Activated naive CD8-positive, alpha-beta T cell treated with anti-CD3 and anti-CD28 coated beads, Interleukin-2, amount 10 ng/mL, durations not matched to agents 7 days and 5 days (primary cell): ENCODE measurements around the gene RHOBTB1. TPM values are rescaled to one million over a fixed set of nuclear protein-coding genes. Genes with fewer than 3 reads are reported as not detected.

ENCODE experiments used
- ATAC-seq: fragments of 150-1000 bp; cut with Tn5 transposase; one replicate; pipeline ENCODE4 v1.10.0; 2021; ENCODE audit warnings: low read depth, moderate library complexity
- POLR2A ChIA-PET: fragments of 350-600 bp; sonication (Branson Sonifier 250); formaldehyde crosslinking; loops from one replicate; lab custom pipeline; 2021; ENCODE audit warnings: antibody characterized with exemption; lab: Charles Lee
- DNase-seq: peaks from one replicate; pipeline ENCODE4 v3.0.0; 2021
- H3K27ac Mint-ChIP-seq: one replicate; pipeline ENCODE4 v1.8.0; 2022; ENCODE audit warnings: mild to moderate bottlenecking, mixed read lengths
- H3K27me3 Mint-ChIP-seq: one replicate; pipeline ENCODE4 v1.8.0; 2022; ENCODE audit warnings: mild to moderate bottlenecking, moderate library complexity, mixed read lengths
- H3K36me3 Mint-ChIP-seq: one replicate; pipeline ENCODE4 v1.8.0; 2021; ENCODE audit warnings: mild to moderate bottlenecking, mixed read lengths
- H3K4me1 Mint-ChIP-seq: one replicate; pipeline ENCODE4 v1.8.0; 2021; ENCODE audit warnings: mixed read lengths
- H3K4me3 Mint-ChIP-seq: one replicate; pipeline ENCODE4 v1.8.0; 2022; ENCODE audit warnings: mild to moderate bottlenecking, moderate library complexity, mixed read lengths
- H3K9me3 Mint-ChIP-seq: one replicate; pipeline ENCODE4 v1.8.0; 2021; ENCODE audit warnings: mixed read lengths
- total RNA-seq, 2 experiments: library from RNA; stranded (reverse); gene quantifications; one replicate each; pipeline ENCODE4 v1.2.3, GENCODE V29; 2021

Gene RHOBTB1
- total RNA-seq, 2 experiments from 2014 or later, result not detected

- no peak for ATAC-seq
- H3K4me3 Mint-ChIP-seq, result no peak overlapping the region
Observed at GRCh38 chr10:60958892-60959601, 15.1 kb upstream of the RHOBTB1 start.

GRCh38 chr10:60957667-60958221, 13.8 kb upstream of the RHOBTB1 start:
- H3K4me3 Mint-ChIP-seq, result no peak overlapping the region
- no peak overlapping the region for H3K27ac Mint-ChIP-seq
- no peaks in the 10 kb centered on the region for H3K9me3 Mint-ChIP-seq
- no peak for DNase-seq
- ATAC-seq, result no peak
- H3K27me3 Mint-ChIP-seq, result peaks cover 7% of the 10 kb centered on the region
- POLR2A ChIA-PET, result no interaction called here
- H3K36me3 Mint-ChIP-seq, result no peaks in the 10 kb centered on the region
- no peaks in the 10 kb centered on the region for H3K4me1 Mint-ChIP-seq

More at GRCh38 chr10:60958892-60959601, 15.1 kb upstream of the RHOBTB1 start:
- Mint-ChIP-seq H3K36me3 (no peaks in the 10 kb centered on the region), H3K27me3 (peaks cover 8% of the 10 kb centered on the region), H3K27ac (no peak overlapping the region), H3K9me3 (no peaks in the 10 kb centered on the region), H3K4me1 (no peaks in the 10 kb centered on the region)
- DNase-seq, result no peak
- POLR2A ChIA-PET, result no interaction called here

GRCh38 chr10:60955957-60956425, 12.0 kb upstream of the RHOBTB1 start:
- peaks cover 9% of the 10 kb centered on the region for H3K27me3 Mint-ChIP-seq
- POLR2A ChIA-PET, result no interaction called here
- no peaks in the 10 kb centered on the region for H3K4me1 Mint-ChIP-seq
- no peaks in the 10 kb centered on the region for H3K36me3 Mint-ChIP-seq
- DNase-seq, result no peak
- H3K4me3 Mint-ChIP-seq, result no peak overlapping the region
- no peaks in the 10 kb centered on the region for H3K9me3 Mint-ChIP-seq
- no peak overlapping the region for H3K27ac Mint-ChIP-seq
- ATAC-seq, result no peak

- H3K27ac Mint-ChIP-seq, result no peak overlapping the region
- no peaks in the 10 kb centered on the region for H3K36me3 Mint-ChIP-seq
- peaks cover 12% of the 10 kb centered on the region for H3K27me3 Mint-ChIP-seq
- no peak overlapping the region for H3K4me3 Mint-ChIP-seq
- peaks cover 1% of the 10 kb centered on the region for H3K9me3 Mint-ChIP-seq
- POLR2A ChIA-PET, result interaction anchor here (0.6 kb wide), 1 partner anchor 24 kb away, joined by 3 read pairs; no protein-coding TSS in a partner anchor
- DNase-seq (no peak), ATAC-seq (no peak)
- H3K4me1 Mint-ChIP-seq, result no peaks in the 10 kb centered on the region
Observed at GRCh38 chr10:60955316-60955715, 11.3 kb upstream of the RHOBTB1 start.

DNA sequence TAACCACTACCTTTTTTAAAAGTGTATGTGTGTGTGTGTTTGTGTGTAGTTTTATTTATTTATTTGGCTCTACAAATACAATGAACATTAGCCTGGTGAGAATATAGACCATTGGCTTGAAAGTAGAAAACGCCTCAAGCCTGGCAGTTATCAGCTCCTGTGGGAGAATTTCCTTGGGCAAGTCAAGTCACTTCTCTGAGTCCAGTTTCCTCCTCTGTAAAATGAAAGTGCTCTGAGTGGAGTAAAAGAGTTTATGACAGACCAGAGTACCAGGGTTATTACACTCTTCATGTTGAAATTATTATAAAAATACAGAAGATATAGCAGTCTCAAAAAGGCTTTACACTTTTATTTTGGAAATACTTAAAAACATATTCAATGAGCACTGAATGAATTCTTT, 10.1 kb upstream of the RHOBTB1 start:
- ATAC-seq, result no peak
- DNase-seq, result no peak
- H3K27ac Mint-ChIP-seq, result no peak overlapping the region
- H3K36me3 Mint-ChIP-seq, result no peaks in the 10 kb centered on the region
- H3K9me3 Mint-ChIP-seq, result peaks cover 1% of the 10 kb centered on the region
- POLR2A ChIA-PET, result no interaction called here
- peaks cover 1% of the 10 kb centered on the region for H3K4me1 Mint-ChIP-seq
- H3K4me3 Mint-ChIP-seq, result no peak overlapping the region
- peaks cover 14% of the 10 kb centered on the region for H3K27me3 Mint-ChIP-seq

DNA sequence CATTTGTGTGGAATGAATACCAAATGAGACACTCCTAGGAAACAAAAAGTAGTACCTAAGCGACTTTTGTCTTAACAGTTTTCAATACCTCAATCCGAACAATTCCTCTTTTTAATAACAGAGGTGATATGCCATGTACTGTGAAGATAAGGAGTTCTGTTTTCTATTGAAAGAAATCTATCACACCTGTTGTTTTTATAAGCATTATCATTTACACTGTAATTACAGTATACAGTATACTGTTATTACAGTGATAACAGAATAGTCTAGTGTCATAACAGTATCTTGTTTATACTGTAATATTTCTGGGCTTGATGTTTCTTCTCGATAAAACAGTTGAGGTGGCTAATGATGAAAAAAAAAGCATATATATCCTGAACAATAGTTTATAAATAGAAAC, 9.4 kb upstream of the RHOBTB1 start:
- POLR2A ChIA-PET, result no interaction called here
- Mint-ChIP-seq H3K27ac (no peak overlapping the region), H3K4me1 (peaks cover 1% of the 10 kb centered on the region), H3K27me3 (peaks cover 14% of the 10 kb centered on the region), H3K9me3 (peaks cover 1% of the 10 kb centered on the region), H3K36me3 (no peaks in the 10 kb centered on the region), H3K4me3 (no peak overlapping the region)
- DNase-seq (no peak), ATAC-seq (no peak)

DNA sequence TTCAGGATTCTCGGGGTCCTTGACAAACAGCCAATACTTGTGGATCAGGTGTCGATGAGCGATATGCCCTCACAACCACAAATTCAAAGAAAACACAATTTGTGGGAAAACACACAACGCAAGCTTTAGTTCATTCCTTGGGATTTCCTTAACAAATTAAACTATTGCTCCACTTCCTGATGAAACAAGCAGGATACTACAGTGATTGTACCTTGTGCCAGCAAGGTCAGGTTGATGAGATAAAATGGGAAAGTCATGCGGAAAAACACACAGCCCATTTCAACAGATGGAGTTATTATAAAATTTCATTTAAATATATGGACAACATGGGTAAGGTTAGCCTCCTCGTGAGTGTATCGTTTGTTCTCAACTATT, 8.8 kb upstream of the RHOBTB1 start:
- no peak overlapping the region for H3K4me3 Mint-ChIP-seq
- ATAC-seq (no peak), DNase-seq (no peak)
- peaks cover 1% of the 10 kb centered on the region for H3K9me3 Mint-ChIP-seq
- no peaks in the 10 kb centered on the region for H3K36me3 Mint-ChIP-seq
- peaks cover 1% of the 10 kb centered on the region for H3K4me1 Mint-ChIP-seq
- POLR2A ChIA-PET, result no interaction called here
- peaks cover 19% of the 10 kb centered on the region for H3K27me3 Mint-ChIP-seq
- H3K27ac Mint-ChIP-seq, result no peak overlapping the region

DNA sequence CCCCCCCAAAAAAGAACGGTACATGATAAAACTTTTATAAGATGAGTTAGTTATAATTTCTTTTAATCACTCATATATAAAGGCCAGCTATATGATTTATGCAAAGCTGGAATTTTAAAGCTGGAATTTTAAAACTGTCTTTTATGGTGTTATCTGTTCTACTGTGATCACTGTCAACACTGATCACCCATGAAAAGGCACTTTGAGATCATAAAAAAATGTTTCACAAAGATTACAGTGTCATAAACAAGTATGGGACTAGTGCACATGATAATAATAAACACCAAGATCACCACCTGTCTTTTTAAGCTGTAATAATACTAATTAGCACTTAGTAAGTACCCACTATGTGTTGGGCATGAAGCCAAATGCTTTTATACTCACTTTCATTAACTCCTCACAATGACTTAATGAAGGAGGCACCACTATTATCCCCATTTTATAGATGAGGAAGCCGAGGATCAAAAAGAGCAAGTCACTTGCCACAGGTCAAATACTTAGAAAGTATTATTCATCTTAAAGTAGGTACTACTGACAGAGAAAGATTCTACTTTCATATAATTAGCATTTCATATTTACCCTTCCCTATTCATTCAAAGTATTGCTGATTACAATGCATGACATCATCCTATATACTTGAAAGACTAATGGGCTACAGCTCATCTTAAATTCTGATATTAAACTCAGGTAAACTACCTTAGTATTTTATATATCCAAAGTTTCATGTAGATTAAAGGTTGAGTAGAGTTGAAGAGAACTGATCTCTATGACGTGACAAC, 8.3 kb upstream of the RHOBTB1 start:
- POLR2A ChIA-PET, result interaction anchor here (0.8 kb wide), 1 partner anchor 10 kb away, joined by 5 read pairs; no protein-coding TSS in a partner anchor
- H3K27me3 Mint-ChIP-seq, result peaks cover 24% of the 10 kb centered on the region
- no peaks in the 10 kb centered on the region for H3K36me3 Mint-ChIP-seq
- H3K9me3 Mint-ChIP-seq, result peaks cover 1% of the 10 kb centered on the region
- ATAC-seq, result no peak
- H3K4me1 Mint-ChIP-seq, result peaks cover 1% of the 10 kb centered on the region
- no peak for DNase-seq
- no peak overlapping the region for H3K4me3 Mint-ChIP-seq
- H3K27ac Mint-ChIP-seq, result no peak overlapping the region

DNA sequence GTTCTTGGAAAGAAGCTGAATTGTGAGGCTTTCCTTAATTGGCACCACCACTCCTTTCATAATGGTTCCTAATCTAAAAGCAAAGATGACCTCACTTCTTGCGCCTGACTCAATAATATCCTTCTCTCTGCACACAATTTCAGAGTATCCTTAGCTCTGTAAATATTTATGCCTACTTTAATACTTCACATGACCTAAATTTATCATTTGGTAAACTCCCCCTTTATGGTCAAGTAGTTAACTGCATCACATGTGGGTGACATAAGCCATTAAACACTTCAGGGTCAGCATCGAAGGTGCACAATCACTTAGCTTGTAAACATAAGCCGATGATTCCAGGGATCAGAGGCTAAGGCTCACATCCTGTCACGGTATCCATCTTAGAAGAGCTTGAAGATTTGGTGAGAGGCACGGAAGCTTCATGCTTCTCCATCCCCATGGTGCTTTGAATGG, 7.3 kb upstream of the RHOBTB1 start:
- Mint-ChIP-seq H3K27ac (no peak overlapping the region), H3K4me3 (no peak overlapping the region), H3K27me3 (peaks cover 32% of the 10 kb centered on the region), H3K9me3 (peaks cover 1% of the 10 kb centered on the region), H3K4me1 (peaks cover 1% of the 10 kb centered on the region), H3K36me3 (no peaks in the 10 kb centered on the region)
- ATAC-seq (no peak), DNase-seq (no peak)
- POLR2A ChIA-PET, result interaction anchor here (0.8 kb wide), 1 partner anchor 9 kb away, joined by 5 read pairs; no protein-coding TSS in a partner anchor

- no peaks in the 10 kb centered on the region for H3K36me3 Mint-ChIP-seq
- H3K9me3 Mint-ChIP-seq, result peaks cover 1% of the 10 kb centered on the region
- H3K4me1 Mint-ChIP-seq, result peaks cover 1% of the 10 kb centered on the region
- H3K27ac Mint-ChIP-seq, result no peak overlapping the region
- POLR2A ChIA-PET, result no interaction called here
- peaks cover 42% of the 10 kb centered on the region for H3K27me3 Mint-ChIP-seq
- H3K4me3 Mint-ChIP-seq, result no peak overlapping the region
- DNase-seq (no peak), ATAC-seq (no peak)
Observed at GRCh38 chr10:60950300-60950699, 6.3 kb upstream of the RHOBTB1 start.

DNA sequence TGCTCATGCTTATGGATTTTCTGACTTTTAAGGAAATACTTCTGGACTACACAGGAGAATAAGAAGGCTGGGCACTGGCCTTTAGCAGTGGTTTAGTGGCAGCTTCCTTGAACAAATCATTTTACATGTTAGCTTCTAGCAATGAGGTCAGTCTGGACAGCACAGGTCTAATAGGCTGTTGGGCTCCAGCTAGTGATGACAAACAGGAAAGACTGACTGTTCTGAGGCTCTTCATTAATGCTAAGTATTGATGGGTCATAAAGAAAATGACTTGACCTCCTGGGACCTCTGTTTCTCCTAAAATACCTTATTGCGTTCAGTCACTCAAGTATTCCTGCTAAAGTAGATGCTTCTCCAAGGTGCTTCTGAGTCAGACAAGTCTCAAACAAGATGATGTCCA, 4.9 kb upstream of the RHOBTB1 start:
- ATAC-seq, result no peak
- Mint-ChIP-seq H3K27ac (no peak overlapping the region), H3K27me3 (peaks cover 51% of the 10 kb centered on the region), H3K9me3 (peaks cover 1% of the 10 kb centered on the region), H3K36me3 (no peaks in the 10 kb centered on the region), H3K4me1 (peaks cover 1% of the 10 kb centered on the region), H3K4me3 (no peak overlapping the region)
- POLR2A ChIA-PET, result no interaction called here
- DNase-seq, result no peak

- peak overlapping the region; percentile 30 for H3K4me3 Mint-ChIP-seq
- ATAC-seq (no peak), DNase-seq (no peak)
- H3K36me3 Mint-ChIP-seq, result no peaks in the 10 kb centered on the region
- H3K4me1 Mint-ChIP-seq, result peaks cover 2% of the 10 kb centered on the region
- no peaks in the 10 kb centered on the region for H3K9me3 Mint-ChIP-seq
- no peak overlapping the region for H3K27ac Mint-ChIP-seq
- H3K27me3 Mint-ChIP-seq, result peaks cover 71% of the 10 kb centered on the region
- POLR2A ChIA-PET, result no interaction called here
Observed at GRCh38 chr10:60944910-60945297, 919 bp upstream of the RHOBTB1 start.

DNA sequence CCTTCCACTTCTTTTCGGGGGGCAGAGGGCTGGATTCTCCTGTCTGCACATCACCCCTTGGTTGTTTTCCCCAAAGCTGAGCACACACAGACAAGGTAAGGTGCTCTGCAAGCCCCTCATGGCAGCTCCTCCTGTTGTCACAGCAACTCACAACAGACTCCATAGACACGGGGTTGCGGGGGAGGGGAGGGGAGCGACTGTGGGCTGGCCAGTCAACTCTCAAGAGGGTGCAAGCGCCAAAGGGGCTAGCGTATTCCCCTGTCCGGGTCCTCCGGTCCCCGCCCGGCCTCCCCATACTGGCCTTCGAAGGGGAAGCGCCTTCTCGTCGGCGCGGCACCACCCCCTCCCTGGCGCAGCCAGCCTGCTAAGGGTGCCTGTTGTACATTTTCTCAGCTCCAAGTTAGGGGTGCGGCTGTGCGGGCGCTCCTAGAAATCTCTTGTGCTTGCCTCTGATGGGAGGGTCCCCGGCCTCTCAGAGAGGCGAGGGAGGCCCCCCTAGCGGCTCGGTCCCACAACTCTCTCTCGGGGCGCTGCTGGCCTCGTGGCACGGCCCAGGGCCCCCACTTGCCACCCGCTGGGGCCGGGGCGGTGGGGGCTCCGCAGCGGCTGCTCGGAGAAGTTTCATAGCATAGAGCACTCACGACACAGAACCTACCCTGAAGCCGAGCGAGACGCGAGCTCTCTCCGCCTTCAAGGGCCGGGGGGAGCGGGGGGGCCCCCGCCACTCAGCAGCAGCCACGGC, 498 bp downstream of the RHOBTB1 start:
- ATAC-seq, result peak; percentile 40
- Mint-ChIP-seq H3K4me3 (peak overlapping the region; percentile 67), H3K27me3 (peaks cover 70% of the 10 kb centered on the region), H3K9me3 (no peaks in the 10 kb centered on the region), H3K4me1 (peaks cover 1% of the 10 kb centered on the region), H3K36me3 (no peaks in the 10 kb centered on the region), H3K27ac (no peak overlapping the region)
- POLR2A ChIA-PET, result interaction anchor here (0.5 kb wide), 1 partner anchor 679 kb away, joined by 12 read pairs; no protein-coding TSS in a partner anchor
- DNase-seq, result peak; percentile 38
